Upper lobe of left lung (tissue), 6 donors: ENCODE measurements around the gene MX1. TPM values are rescaled to one million over a fixed set of nuclear protein-coding genes. Genes with fewer than 3 reads are reported as not detected.
A peak's percentile ranks its signal among the peaks of the same experiment; 100 is the strongest.

Experiments
- ATAC-seq, 2 donors: fragments of 200-7000 bp; cut with Tn5 transposase; one replicate each; pipeline ENCODE4 v1.9.1; 2022; ENCODE audit warnings: mild to moderate bottlenecking in 2 of 2, moderate library complexity in 2 of 2; ENCODE audit not compliant: low FRiP score in 2 of 2
- DNase-seq, 2 donors: peaks; one replicate each; pipeline ENCODE4 v3.0.0-alpha.2; 2019 to 2020
- H3K27ac ChIP-seq, 4 donors: fragments of 200-600 bp; sonication (generic); one replicate each; pipeline ENCODE4 v1.5.1; 2016 to 2019
- H3K27me3 ChIP-seq, 4 donors: fragments of 200-600 bp; sonication (generic); one replicate each; pipeline ENCODE4 v1.5.1; 2017 to 2019
- H3K36me3 ChIP-seq, 4 donors: fragments of 200-600 bp; sonication (generic); one replicate each; pipeline ENCODE4 v1.5.1; 2016 to 2019
- H3K4me1 ChIP-seq, 4 donors: fragments of 200-600 bp; sonication (generic); one replicate each; pipeline ENCODE4 v1.5.1; 2018 to 2019
- H3K4me3 ChIP-seq, 4 donors: fragments of 200-600 bp; sonication (generic); one replicate each; pipeline ENCODE4 v1.5.1; 2017 to 2019; ENCODE audit warnings: mild to moderate bottlenecking in 2 of 4, moderate library complexity in 1 of 4
- H3K9me3 ChIP-seq, 4 donors: fragments of 200-600 bp; sonication (generic); one replicate each; pipeline ENCODE4 v1.5.1; 2018 to 2019
- CTCF ChIP-seq, 6 experiments: fragments of 450-650 bp in 4 of 6; fragments of 200-600 bp in 2 of 6; sonication (generic) in 2 of 6; IDR thresholded peaks; one replicate each; pipeline ENCODE4 v1.5.1; 2016 to 2019; ENCODE audit warnings: antibody characterized with exemption in 6 of 6
- EP300 ChIP-seq, 4 donors: sonication (generic); formaldehyde crosslinking; IDR thresholded peaks; one replicate each; pipeline ENCODE4 v1.5.1; 2017; ENCODE audit warnings: antibody characterized with exemption in 4 of 4, control low read depth in 2 of 4
- POLR2A ChIP-seq, 4 donors: fragments of 450-650 bp; IDR thresholded peaks; one replicate each; pipeline ENCODE4 v1.5.1; 2016 to 2017; ENCODE audit warnings: antibody characterized with exemption in 4 of 4, mild to moderate bottlenecking in 2 of 4
- POLR2AphosphoS5 ChIP-seq, 2 donors: sonication (generic); formaldehyde crosslinking; IDR thresholded peaks; one replicate each; pipeline ENCODE4 v1.5.1; 2017; ENCODE audit warnings: antibody characterized with exemption in 2 of 2
- WGBS, 2 donors: methylation state at CpG; one replicate each; pipeline ENCODE4 v1.1.5; 2017 to 2018; 5-methylcytosine and 5-hydroxymethylcytosine counted together
- total RNA-seq, 6 donors: library from RNA; depleted of rRNA in 4 of 6; stranded (reverse); fragments of >200 nt in 4 of 6; gene quantifications; one replicate each; pipeline versions ENCODE4 v1.1.0 to v1.2.1, GENCODE V29; 2016 to 2021
- donor health status: DM: no; HTN: no; CAD: no; lungs with moderate emphysema.
- donor health status: DM: no; HTN: yes; CAD: no; lungs with severe emphysema.

The MX1 gene
- total RNA-seq, 6 donors from 2014 or later = 38.3 to 159 (median 89.0) TPM

- ATAC-seq (peak in 1 of 2 donors; percentile 38), DNase-seq (no peak)
- Histone ChIP-seq H3K27me3 (no peaks in the 10 kb centered on the region), H3K9me3 (no peaks in the 10 kb centered on the region), H3K4me1 (no peaks in the 10 kb centered on the region), H3K36me3 (peaks cover 0 to 22% (median 7%) of the 10 kb centered on the region in 4 donors), H3K4me3 (no peak overlapping the region), H3K27ac (no peak overlapping the region)
- no peak for TF ChIP-seq EP300 (IDR thresholded peaks at IDR 0.05)
- no peak for TF ChIP-seq POLR2AphosphoS5 (IDR thresholded peaks at IDR 0.05)
- no peak for TF ChIP-seq POLR2A (IDR thresholded peaks at IDR 0.05)
- no peak for TF ChIP-seq CTCF (IDR thresholded peaks at IDR 0.05)
- 91 to 93% methylated on average over 14 of the region's 14 CpGs for WGBS, 2 donors
Measured at GRCh38 chr21:41387042-41387819, 38.8 kb upstream of the MX1 start.

GRCh38 chr21:41387824-41388223 is 38.2 kb upstream of the MX1 start:
- H3K36me3 ChIP-seq = peaks cover 0 to 18% (median 6%) of the 10 kb centered on the region in 4 donors
- no peaks in the 10 kb centered on the region for H3K9me3 ChIP-seq
- DNase-seq (no peak), ATAC-seq (peak in 1 of 2 donors; percentile 14)
- no peaks in the 10 kb centered on the region for H3K27me3 ChIP-seq
- WGBS, 2 donors = 86 to 93% methylated on average over 8 of the region's 8 CpGs
- no peak overlapping the region for H3K27ac ChIP-seq
- TF ChIP-seq EP300 (IDR thresholded peaks at IDR 0.05) (no peak), CTCF (IDR thresholded peaks at IDR 0.05) (no peak), POLR2AphosphoS5 (IDR thresholded peaks at IDR 0.05) (no peak), POLR2A (IDR thresholded peaks at IDR 0.05) (no peak)
- no peaks in the 10 kb centered on the region for H3K4me1 ChIP-seq
- no peak overlapping the region for H3K4me3 ChIP-seq

GRCh38 chr21:41388259-41388658 is 37.8 kb upstream of the MX1 start:
- Histone ChIP-seq H3K9me3 (no peaks in the 10 kb centered on the region), H3K4me1 (no peaks in the 10 kb centered on the region), H3K27ac (no peak overlapping the region), H3K4me3 (no peak overlapping the region), H3K27me3 (no peaks in the 10 kb centered on the region), H3K36me3 (peaks cover 0 to 13% (median 6%) of the 10 kb centered on the region in 4 donors)
- TF ChIP-seq CTCF (IDR thresholded peaks at IDR 0.05) = no peak
- no peak for TF ChIP-seq EP300 (IDR thresholded peaks at IDR 0.05)
- DNase-seq (no peak), ATAC-seq (no peak)
- 93 to 97% methylated on average over 14 of the region's 14 CpGs for WGBS, 2 donors

GRCh38 chr21:41390043-41390639 is 35.9 kb upstream of the MX1 start:
- ATAC-seq = no peak
- H3K27ac ChIP-seq = no peak overlapping the region

More at GRCh38 chr21:41390043-41390639, 35.9 kb upstream of the MX1 start:
- Histone ChIP-seq H3K27me3 (no peaks in the 10 kb centered on the region), H3K9me3 (no peaks in the 10 kb centered on the region), H3K4me1 (no peaks in the 10 kb centered on the region), H3K36me3 (peaks cover 0 to 12% (median 5%) of the 10 kb centered on the region in 4 donors), H3K4me3 (no peak overlapping the region)
- TF ChIP-seq POLR2AphosphoS5 (IDR thresholded peaks at IDR 0.05) (no peak), POLR2A (IDR thresholded peaks at IDR 0.05) (no peak), EP300 (IDR thresholded peaks at IDR 0.05) (no peak), CTCF (IDR thresholded peaks at IDR 0.05) (no peak)
- WGBS, 2 donors = 91 to 93% methylated on average over 12 to 17 of the region's 17 CpGs
- no peak for DNase-seq
